ENCODE results near the gene GPR155. TPM values are rescaled to one million over a fixed set of nuclear protein-coding genes. Genes with fewer than 3 reads are reported as not detected.

Gene GPR155
- total and polyA plus RNA-seq, 2 experiments from 2014 or later: 1.2 to 1.3 TPM

Other genes with a start within 250 kb of the GPR155 start
- gene OLA1, start 238.5 kb downstream of the GPR155 start, total RNA-seq (2014; rRNA removed; shearing (Covaris generic)): 104 and 114 TPM in 2 replicates
- 190 and 242 TPM in 2 replicates for gene OLA1, start 238.5 kb downstream of the GPR155 start, polyA plus RNA-seq (2016; fragmentation: Nextera tagmentation; extraction: Ambion mirVana)
- gene SP9, start 152.1 kb downstream of the GPR155 start, total RNA-seq (2014; rRNA removed; shearing (Covaris generic)): 0.12 and 0.49 TPM in 2 replicates
- 0.14 TPM in 1 of 2 replicates, not detected in the other for gene SP9, start 152.1 kb downstream of the GPR155 start, polyA plus RNA-seq (2016; fragmentation: Nextera tagmentation; extraction: Ambion mirVana)
- gene SCRN3, start 91.3 kb downstream of the GPR155 start, total RNA-seq (2014; rRNA removed; shearing (Covaris generic)): 8.1 and 9.6 TPM in 2 replicates
- gene SCRN3, start 91.3 kb downstream of the GPR155 start, polyA plus RNA-seq (2016; fragmentation: Nextera tagmentation; extraction: Ambion mirVana): 10.0 and 12.3 TPM in 2 replicates
- gene WIPF1, start 110.8 kb upstream of the GPR155 start, total RNA-seq (2014; rRNA removed; shearing (Covaris generic)): 3.8 and 6.0 TPM in 2 replicates
- 3.0 and 4.8 TPM in 2 replicates for gene WIPF1, start 110.8 kb upstream of the GPR155 start, polyA plus RNA-seq (2016; fragmentation: Nextera tagmentation; extraction: Ambion mirVana)